Lower lobe of right lung (tissue), 2 donors: ENCODE data around the gene BLM. TPM values are rescaled to one million over a fixed set of nuclear protein-coding genes. Genes with fewer than 3 reads are reported as not detected.
A peak's percentile ranks its signal among the peaks of the same experiment; 100 is the strongest.

Experiments used
- ATAC-seq, 2 donors: fragments of 200-7000 bp; cut with Tn5 transposase; one replicate each; pipeline ENCODE4 v1.9.1; 2020 to 2022; ENCODE audit warnings: mild to moderate bottlenecking in 2 of 2, moderate library complexity in 2 of 2
- DNase-seq: peaks from one replicate; pipeline ENCODE4 v3.0.0-alpha.2; 2020
- H3K27ac ChIP-seq: fragments of 200-600 bp; one replicate; pipeline ENCODE4 v1.8.0; 2022
- H3K27me3 ChIP-seq: fragments of 200-600 bp; one replicate; pipeline ENCODE4 v1.8.0; 2022; ENCODE audit warnings: low read depth
- H3K36me3 ChIP-seq: fragments of 200-600 bp; one replicate; pipeline ENCODE4 v1.8.0; 2022; ENCODE audit warnings: mild to moderate bottlenecking
- H3K4me1 ChIP-seq: fragments of 200-600 bp; one replicate; pipeline ENCODE4 v1.8.0; 2022
- H3K4me3 ChIP-seq: fragments of 200-600 bp; one replicate; pipeline ENCODE4 v1.8.0; 2022; ENCODE audit warnings: mild to moderate bottlenecking
- H3K9me3 ChIP-seq: fragments of 200-600 bp; one replicate; pipeline ENCODE4 v1.8.0; 2022
- CTCF ChIP-seq: fragments of 200-600 bp; IDR thresholded peaks from one replicate; pipeline ENCODE4 v1.8.0; 2022; ENCODE audit warnings: antibody characterized with exemption, mild to moderate bottlenecking
- intact Hi-C: fragments of 100-400 bp; cut with DNase I; formaldehyde crosslinking; loops from one replicate; pipeline ENCODE4 v1.11.0; 2022
- total RNA-seq: library from RNA; stranded (reverse); fragmentation: NEBNext Ultra II Directional; extraction: Animal tissue kit (Norgen Biotek cat#: 25700); gene quantifications from one replicate; pipeline ENCODE4 v1.2.1, GENCODE V29; 2021
- donor health status: DM: no; HTN: yes; CAD: no; lungs with severe emphysema.

BLM gene
- total RNA-seq, 1 donor from 2014 or later, result 2.0 TPM

GRCh38 chr15:90829126-90829525 is 112.0 kb downstream of the BLM start:
- intact Hi-C loops, result no loop called here
- Histone ChIP-seq H3K9me3 (no peaks in the 10 kb centered on the region), H3K4me1 (peaks cover 16% of the 10 kb centered on the region), H3K27ac (no peak overlapping the region), H3K36me3 (no peaks in the 10 kb centered on the region), H3K4me3 (no peak overlapping the region), H3K27me3 (no peaks in the 10 kb centered on the region)
- ATAC-seq (no peak), DNase-seq (no peak)
- no peak for TF ChIP-seq CTCF

GRCh38 chr15:90829942-90830440 is 112.8 kb downstream of the BLM start:
- no peaks in the 10 kb centered on the region for H3K36me3 ChIP-seq
- peak; percentile 53 for DNase-seq
- ATAC-seq, result peak; percentile 78 to 89
- no peak overlapping the region for H3K4me3 ChIP-seq
- no peaks in the 10 kb centered on the region for H3K27me3 ChIP-seq
- H3K4me1 ChIP-seq, result peaks cover 16% of the 10 kb centered on the region
- H3K27ac ChIP-seq, result peak overlapping the region; percentile 64
- no peak for TF ChIP-seq CTCF
- no peaks in the 10 kb centered on the region for H3K9me3 ChIP-seq
- intact Hi-C loops, result no loop called here

GRCh38 chr15:90834626-90835025 is 117.5 kb downstream of the BLM start:
- H3K27ac ChIP-seq, result no peak overlapping the region
- no peaks in the 10 kb centered on the region for H3K27me3 ChIP-seq
- H3K9me3 ChIP-seq, result no peaks in the 10 kb centered on the region
- DNase-seq (no peak), ATAC-seq (no peak)
- H3K4me3 ChIP-seq, result no peak overlapping the region
- intact Hi-C loops, result no loop called here
- peaks cover 18% of the 10 kb centered on the region for H3K4me1 ChIP-seq
- no peak for TF ChIP-seq CTCF
- H3K36me3 ChIP-seq, result no peaks in the 10 kb centered on the region

GRCh38 chr15:90836296-90836871 is 119.2 kb downstream of the BLM start:
- Histone ChIP-seq H3K9me3 (no peaks in the 10 kb centered on the region), H3K36me3 (no peaks in the 10 kb centered on the region), H3K4me1 (peaks cover 10% of the 10 kb centered on the region), H3K4me3 (no peak overlapping the region), H3K27me3 (no peaks in the 10 kb centered on the region), H3K27ac (no peak overlapping the region)
- intact Hi-C loops, result no loop called here
- no peak for TF ChIP-seq CTCF
- DNase-seq (no peak), ATAC-seq (no peak)

GRCh38 chr15:90837094-90837493 is 119.9 kb downstream of the BLM start:
- no peak for TF ChIP-seq CTCF
- intact Hi-C loops, result no loop called here

More at GRCh38 chr15:90837094-90837493, 119.9 kb downstream of the BLM start:
- no peaks in the 10 kb centered on the region for H3K27me3 ChIP-seq
- H3K4me1 ChIP-seq, result peaks cover 10% of the 10 kb centered on the region
- DNase-seq (no peak), ATAC-seq (no peak)
- H3K27ac ChIP-seq, result no peak overlapping the region
- H3K36me3 ChIP-seq, result no peaks in the 10 kb centered on the region
- no peaks in the 10 kb centered on the region for H3K9me3 ChIP-seq
- H3K4me3 ChIP-seq, result no peak overlapping the region
